NCI-H82 (cell line): ENCODE data around the gene CCL24.
A peak's percentile ranks its signal among the peaks of the same experiment; 100 is the strongest.
"Not testable (repeated sequence)": the region's sequence is repeated elsewhere in the genome, so short reads cannot be mapped to it uniquely, and the experiment has no call there.

ENCODE experiments used
- DNase-seq: peaks from one replicate; lab custom pipeline; 2025; lab: John Stamatoyannopoulos, UW

CCL24 gene

DNA sequence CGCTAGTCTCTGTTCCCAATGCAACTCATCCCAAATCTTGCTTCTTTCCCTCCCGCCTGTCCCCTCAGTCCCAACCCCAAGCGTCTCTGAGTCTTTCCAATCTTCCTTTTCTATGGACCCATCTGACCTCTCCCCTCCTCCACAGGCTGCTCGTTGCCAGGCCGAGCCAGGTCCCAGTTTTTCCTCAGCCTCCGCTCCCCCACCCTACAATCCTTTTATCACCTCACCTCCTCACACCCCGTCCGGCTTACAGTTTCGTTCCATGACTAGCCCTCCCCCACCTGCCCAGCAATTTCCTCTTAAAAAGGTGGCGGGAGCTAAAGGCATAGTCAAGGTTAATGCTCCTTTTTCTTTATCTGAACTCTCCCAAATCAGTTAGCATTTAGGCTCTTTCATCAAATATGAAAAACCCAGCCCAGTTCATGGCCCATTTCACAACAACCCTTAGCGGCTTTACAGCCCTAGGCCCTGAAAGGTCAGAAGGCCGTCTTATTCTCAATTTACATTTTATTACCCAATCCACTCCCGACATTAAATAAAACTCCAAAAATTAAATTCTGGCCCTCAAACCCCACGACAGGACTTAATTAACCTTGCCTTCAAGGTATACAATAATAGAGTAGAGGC is 32.8 kb downstream of the CCL24 start:
- peak; percentile 81 for DNase-seq

GRCh38 chr7:75779516-75779915 is 34.1 kb downstream of the CCL24 start:
- not testable (repeated sequence) for DNase-seq

DNA sequence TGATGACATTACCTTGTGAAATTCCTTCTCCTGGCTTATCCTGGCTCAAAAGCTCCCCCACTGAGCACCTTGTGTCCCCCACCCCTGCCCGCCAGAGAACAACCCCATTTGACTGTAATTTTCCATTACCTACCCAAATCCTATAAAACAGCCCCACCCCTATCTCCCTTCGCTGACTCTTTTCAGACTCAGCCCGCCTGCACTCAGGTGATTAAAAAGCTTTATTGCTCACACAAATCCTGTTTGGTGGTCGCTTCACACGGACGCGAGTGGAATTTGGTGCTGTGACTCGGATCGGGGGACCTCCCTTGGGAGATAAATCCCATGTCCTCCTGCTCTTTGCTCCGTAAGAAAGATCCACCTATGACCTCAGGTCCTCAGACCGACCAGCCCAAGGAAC is 34.6 kb downstream of the CCL24 start:
- DNase-seq = peak; percentile 32

- no peak for DNase-seq
Measured at GRCh38 chr7:75776295-75776971, 37.2 kb downstream of the CCL24 start.

GRCh38 chr7:75773958-75774357 is 39.6 kb downstream of the CCL24 start:
- DNase-seq = not testable (repeated sequence)

DNA sequence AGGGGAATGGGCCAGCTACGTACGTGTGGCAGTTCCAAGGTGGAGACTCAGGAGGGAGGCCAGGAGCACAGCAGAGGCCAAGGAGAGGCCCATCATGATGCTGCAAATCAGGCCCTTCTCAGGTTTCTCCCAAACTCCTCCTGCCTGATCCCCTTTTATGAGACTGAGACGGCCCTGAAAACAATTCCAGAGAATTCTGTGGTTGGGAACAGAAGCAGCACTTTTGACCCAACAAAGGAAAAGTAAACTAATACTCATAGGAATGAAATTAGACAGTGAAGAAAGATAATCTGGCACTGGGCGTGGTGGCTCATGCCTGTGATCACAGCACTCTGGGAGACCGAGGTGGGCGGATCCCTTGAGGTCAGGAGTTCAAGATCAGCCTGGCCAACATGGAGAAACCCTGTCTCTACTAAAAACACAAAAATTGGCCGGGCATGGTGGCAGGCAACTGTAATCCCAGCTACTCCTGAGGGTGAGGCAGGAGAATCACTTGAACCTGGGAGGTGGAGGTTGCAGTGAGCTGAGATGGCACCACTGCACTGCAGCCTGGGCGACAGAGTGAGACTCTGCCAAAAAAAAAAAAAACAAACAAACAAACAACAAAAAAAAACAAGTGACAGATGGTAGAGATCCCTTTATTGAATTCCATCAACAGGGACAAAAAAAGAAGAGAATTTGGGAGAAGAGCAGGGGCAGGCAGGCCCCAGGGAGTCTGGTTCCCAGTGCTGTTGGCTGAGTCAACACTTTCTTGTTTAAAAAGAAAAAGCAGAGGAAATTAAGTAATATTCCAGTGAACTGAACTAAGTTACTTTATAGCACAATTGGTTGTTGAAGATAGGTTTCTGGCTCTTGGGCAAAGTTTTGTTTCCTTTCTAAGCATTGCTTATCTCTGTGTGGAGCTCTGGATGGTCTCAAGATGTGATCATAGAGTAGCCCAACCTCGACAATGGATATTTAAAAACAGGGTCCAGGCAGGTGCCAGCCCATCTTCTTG is 41.2 kb downstream of the CCL24 start, which contains the start of gene CCL26:
Gene CCL26 (minus strand): TSS at position 131 of the 997 bp plus-strand sequence. CDS start 35 bp downstream, at position 96.
- no peak for DNase-seq

GRCh38 chr7:75771224-75771623 is 42.4 kb downstream of the CCL24 start:
- no peak for DNase-seq

DNA sequence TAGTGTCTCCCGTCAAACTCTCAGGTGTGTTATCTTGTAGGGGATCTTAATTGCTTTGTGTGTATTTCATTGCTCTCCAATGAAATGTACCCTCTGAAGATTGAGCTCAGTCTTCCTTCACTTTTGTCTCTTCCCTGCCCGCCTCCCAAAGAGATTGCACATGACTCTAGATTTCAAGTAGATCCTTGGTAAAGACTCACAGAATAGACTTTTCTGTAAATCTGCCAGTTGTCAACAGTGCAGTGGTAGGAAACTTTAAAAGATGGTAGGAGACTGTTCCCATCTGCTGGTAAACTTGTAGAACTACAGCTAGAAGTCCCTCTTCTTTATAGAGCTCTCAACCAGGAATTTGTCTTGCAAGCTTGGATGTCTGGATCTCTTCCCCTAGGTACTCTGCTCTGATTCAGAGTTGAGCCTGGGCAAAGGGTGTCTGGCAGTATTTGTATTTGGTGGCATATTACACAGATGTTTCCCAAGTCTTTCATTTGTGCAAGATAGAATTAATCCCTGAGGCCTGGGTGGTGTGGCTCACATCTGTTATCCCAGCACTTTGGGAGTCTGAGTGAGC is 51.2 kb downstream of the CCL24 start:
- DNase-seq = peak; percentile 77

- DNase-seq = not testable (repeated sequence)
Measured at GRCh38 chr7:75761801-75762200, 51.8 kb downstream of the CCL24 start.
